ENCODE results near the gene MDM2. TPM values are rescaled to one million over a fixed set of nuclear protein-coding genes. Genes with fewer than 3 reads are reported as not detected.

MDM2 gene
- total RNA-seq, 1 experiment from 2014 or later, result 97.1 TPM

- no peak overlapping the region for H3K4me3 Mint-ChIP-seq (ENCODE audit: low read depth, unreplicated experiment)
Observed at GRCh38 chr12:68893741-68894140, 85.8 kb downstream of the MDM2 start.

GRCh38 chr12:68894276-68894855, 86.4 kb downstream of the MDM2 start:
- no peak overlapping the region for H3K27ac Mint-ChIP-seq (ENCODE audit: unreplicated experiment)
- intact Hi-C loops (cut with micrococcal nuclease; ENCODE audit: unreplicated experiment), result no loop called here
- H3K36me3 Mint-ChIP-seq (ENCODE audit: insufficient read depth, unreplicated experiment), result no peaks in the 10 kb centered on the region
- CTCF ChIA-PET, result interaction anchor here (1.0 kb wide), 1 partner anchor 29 kb away, joined by 5 read pairs; no protein-coding TSS in a partner anchor
- H3K4me3 Mint-ChIP-seq (ENCODE audit: low read depth, unreplicated experiment), result no peak overlapping the region
- no TSS peak for BruUV-seq (replicated peaks)
- no peak for DNase-seq
- TF ChIP-seq, protein P1, sequence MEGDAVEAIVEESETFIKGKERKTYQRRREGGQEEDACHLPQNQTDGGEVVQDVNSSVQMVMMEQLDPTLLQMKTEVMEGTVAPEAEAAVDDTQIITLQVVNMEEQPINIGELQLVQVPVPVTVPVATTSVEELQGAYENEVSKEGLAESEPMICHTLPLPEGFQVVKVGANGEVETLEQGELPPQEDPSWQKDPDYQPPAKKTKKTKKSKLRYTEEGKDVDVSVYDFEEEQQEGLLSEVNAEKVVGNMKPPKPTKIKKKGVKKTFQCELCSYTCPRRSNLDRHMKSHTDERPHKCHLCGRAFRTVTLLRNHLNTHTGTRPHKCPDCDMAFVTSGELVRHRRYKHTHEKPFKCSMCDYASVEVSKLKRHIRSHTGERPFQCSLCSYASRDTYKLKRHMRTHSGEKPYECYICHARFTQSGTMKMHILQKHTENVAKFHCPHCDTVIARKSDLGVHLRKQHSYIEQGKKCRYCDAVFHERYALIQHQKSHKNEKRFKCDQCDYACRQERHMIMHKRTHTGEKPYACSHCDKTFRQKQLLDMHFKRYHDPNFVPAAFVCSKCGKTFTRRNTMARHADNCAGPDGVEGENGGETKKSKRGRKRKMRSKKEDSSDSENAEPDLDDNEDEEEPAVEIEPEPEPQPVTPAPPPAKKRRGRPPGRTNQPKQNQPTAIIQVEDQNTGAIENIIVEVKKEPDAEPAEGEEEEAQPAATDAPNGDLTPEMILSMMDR (IDR thresholded peaks at IDR 0.05; ENCODE audit: unreplicated experiment), result no peak
- H3K27me3 Mint-ChIP-seq (ENCODE audit: unreplicated experiment), result no peaks in the 10 kb centered on the region
- peaks cover 9% of the 10 kb centered on the region for H3K4me1 Mint-ChIP-seq (ENCODE audit: low read depth, unreplicated experiment)
- no peaks in the 10 kb centered on the region for H3K9me3 Mint-ChIP-seq (ENCODE audit: low read depth, unreplicated experiment)

More at GRCh38 chr12:68893741-68894140, 85.8 kb downstream of the MDM2 start:
- H3K27ac Mint-ChIP-seq (ENCODE audit: unreplicated experiment), result no peak overlapping the region
- no TSS peak for BruUV-seq (replicated peaks)
- intact Hi-C loops (cut with micrococcal nuclease; ENCODE audit: unreplicated experiment), result no loop called here
- peaks cover 2% of the 10 kb centered on the region for H3K4me1 Mint-ChIP-seq (ENCODE audit: low read depth, unreplicated experiment)
- TF ChIP-seq, protein P1 (IDR thresholded peaks at IDR 0.05; ENCODE audit: unreplicated experiment), result no peak
- H3K36me3 Mint-ChIP-seq (ENCODE audit: insufficient read depth, unreplicated experiment), result no peaks in the 10 kb centered on the region
- no peak for DNase-seq
- H3K9me3 Mint-ChIP-seq (ENCODE audit: low read depth, unreplicated experiment), result no peaks in the 10 kb centered on the region
- CTCF ChIA-PET, result no interaction called here
- H3K27me3 Mint-ChIP-seq (ENCODE audit: unreplicated experiment), result no peaks in the 10 kb centered on the region

- Mint-ChIP-seq H3K27me3 (ENCODE audit: unreplicated experiment) (no peaks in the 10 kb centered on the region), H3K4me3 (ENCODE audit: low read depth, unreplicated experiment) (no peak overlapping the region), H3K27ac (ENCODE audit: unreplicated experiment) (no peak overlapping the region), H3K9me3 (ENCODE audit: low read depth, unreplicated experiment) (no peaks in the 10 kb centered on the region), H3K36me3 (ENCODE audit: insufficient read depth, unreplicated experiment) (no peaks in the 10 kb centered on the region), H3K4me1 (ENCODE audit: low read depth, unreplicated experiment) (peaks cover 15% of the 10 kb centered on the region)
- DNase-seq, result no peak
- BruUV-seq (replicated peaks), result no TSS peak
- TF ChIP-seq, protein P1 (IDR thresholded peaks at IDR 0.05; ENCODE audit: unreplicated experiment), result no peak
- CTCF ChIA-PET, result interaction anchor here (0.7 to 1.0 kb wide), 2 partner anchors 148 to 172 kb away, joined by 3 to 4 read pairs; no protein-coding TSS in a partner anchor
- intact Hi-C loops (cut with micrococcal nuclease; ENCODE audit: unreplicated experiment), result no loop called here
Observed at GRCh38 chr12:68896881-68897540, 89.0 kb downstream of the MDM2 start.

DNA sequence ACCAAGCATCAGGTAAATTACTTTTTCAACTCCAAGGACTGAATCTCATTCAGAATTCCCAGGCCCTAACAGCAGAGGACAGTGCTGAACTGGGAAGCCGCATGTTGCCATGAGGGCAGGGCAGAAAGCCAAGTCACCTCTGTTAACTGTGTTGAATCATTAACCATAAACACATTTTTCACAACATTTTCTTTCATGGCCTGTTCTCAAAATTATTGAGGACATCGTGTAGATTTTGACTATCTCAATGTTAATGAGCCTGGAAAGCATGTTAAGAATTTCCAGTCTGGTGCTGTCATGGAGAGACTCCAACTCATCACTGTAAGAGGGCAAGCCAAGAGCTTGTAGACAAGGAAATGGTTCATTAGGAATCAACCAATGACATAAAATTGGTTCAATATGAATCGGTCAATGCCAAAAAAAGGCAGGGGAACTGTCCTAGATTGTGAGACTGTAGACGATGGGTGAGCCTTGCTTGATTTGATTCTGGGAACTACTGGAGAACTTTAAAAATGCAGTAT, 91.3 kb downstream of the MDM2 start:
- H3K4me1 Mint-ChIP-seq (ENCODE audit: low read depth, unreplicated experiment), result peaks cover 23% of the 10 kb centered on the region

More for the DNA sequence above, 91.3 kb downstream of the MDM2 start:
- intact Hi-C loops (cut with micrococcal nuclease; ENCODE audit: unreplicated experiment), result loop anchor here (1.0 to 2.0 kb wide), 3 partner anchors 77 to 255 kb away; no protein-coding TSS in a partner anchor
- CTCF ChIA-PET, result interaction anchor here (0.7 to 1.8 kb wide), 3 partner anchors 166 to 171 kb away, joined by 3 to 8 read pairs (median 8); no protein-coding TSS in a partner anchor
- Mint-ChIP-seq H3K27me3 (ENCODE audit: unreplicated experiment) (no peaks in the 10 kb centered on the region), H3K27ac (ENCODE audit: unreplicated experiment) (no peak overlapping the region), H3K9me3 (ENCODE audit: low read depth, unreplicated experiment) (no peaks in the 10 kb centered on the region), H3K36me3 (ENCODE audit: insufficient read depth, unreplicated experiment) (no peaks in the 10 kb centered on the region), H3K4me3 (ENCODE audit: low read depth, unreplicated experiment) (no peak overlapping the region)
- TF ChIP-seq, protein P1 (IDR thresholded peaks at IDR 0.05; ENCODE audit: unreplicated experiment), result peak; percentile 45
- BruUV-seq (replicated peaks), result no TSS peak
- DNase-seq, result peak; percentile 79
